Activated CD4-positive, alpha-beta T cell treated with anti-CD3 and anti-CD28 coated beads for 24 hours (primary cell): ENCODE results near the gene GIPR.

Experiments
- DNase-seq, 2 donors: peaks; one replicate each; pipeline ENCODE4 v3.0.0-alpha.2; 2020; ENCODE audit warnings: low read depth in 2 of 2

GIPR gene

GRCh38 chr19:45730368-45731288 lies 62.6 kb downstream of the GIPR start, which contains the start of gene FBXO46:
TSS of gene FBXO46 (minus strand) at chr19:45730896. CDS start at chr19:45713495, 17,401 bp downstream.
- peak; percentile 88 to 91 for DNase-seq
